Right ventricle myocardium superior (tissue), 1 donor: ENCODE data around the gene SPATS1. TPM values are rescaled to one million over a fixed set of nuclear protein-coding genes. Genes with fewer than 3 reads are reported as not detected.
"Not testable (repeated sequence)": the region's sequence is repeated elsewhere in the genome, so short reads cannot be mapped to it uniquely, and the experiment has no call there.

Experiments used
- ATAC-seq: fragments of 200-7000 bp; cut with Tn5 transposase; one replicate; pipeline ENCODE4 v1.9.1; 2020; ENCODE audit warnings: mild to moderate bottlenecking; ENCODE audit not compliant: poor library complexity
- DNase-seq: peaks from one replicate; pipeline ENCODE4 v3.0.0-alpha.2; 2020
- intact Hi-C: fragments of 100-400 bp; cut with DNase I; formaldehyde crosslinking; loops from one replicate; pipeline ENCODE4 v1.11.2; 2022
- total RNA-seq: library from RNA; stranded (reverse); fragmentation: NEBNext Ultra II Directional; extraction: Animal tissue kit (Norgen Biotek cat#: 25700); gene quantifications from one replicate; pipeline ENCODE4 v1.2.1, GENCODE V29; 2021
- donor health status: DM: no; HTN: yes; CAD: no; lungs with severe emphysema.

Gene SPATS1
- total RNA-seq, 1 donor from 2014 or later: not detected

GRCh38 chr6:44309092-44309491, 33.4 kb upstream of the SPATS1 start:
- DNase-seq: peak; percentile 58
- intact Hi-C loops: loop anchor here (5.0 kb wide), 1 partner anchor 42 kb away; the partner anchor contains the start of gene NFKBIE
- peak; percentile 60 for ATAC-seq

DNA sequence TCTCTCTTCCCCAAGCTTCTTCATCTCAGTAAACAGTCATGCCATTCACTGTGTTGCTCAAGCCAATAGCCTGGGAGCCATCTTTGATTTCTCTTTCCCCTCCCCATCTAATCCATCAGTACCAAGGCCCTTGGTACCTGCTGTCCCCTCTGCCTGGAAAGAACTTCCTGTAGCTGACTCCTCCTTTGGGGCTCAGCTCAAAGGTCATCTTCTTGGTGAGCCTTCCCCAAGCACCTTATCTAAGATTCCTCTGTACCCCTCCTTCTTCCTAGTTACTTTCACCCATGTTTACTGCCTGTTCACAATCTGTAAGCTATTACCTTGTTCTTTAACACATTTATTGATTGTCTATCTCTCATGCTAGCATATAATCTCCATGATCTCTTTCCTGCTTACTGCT, 32.8 kb upstream of the SPATS1 start:
- ATAC-seq: no peak
- DNase-seq: no peak
- intact Hi-C loops: loop anchor here (5.0 kb wide), 1 partner anchor 42 kb away; the partner anchor contains the start of gene NFKBIE

GRCh38 chr6:44310241-44310640, 32.2 kb upstream of the SPATS1 start:
- intact Hi-C loops: no loop called here
- ATAC-seq: no peak
- no peak for DNase-seq

- intact Hi-C loops: no loop called here
- ATAC-seq (no peak), DNase-seq (no peak)
Observed at GRCh38 chr6:44311304-44311703, 31.1 kb upstream of the SPATS1 start.

GRCh38 chr6:44311767-44312166, 30.7 kb upstream of the SPATS1 start:
- no peak for DNase-seq
- no peak for ATAC-seq
- intact Hi-C loops: no loop called here

- peak; percentile 93 for DNase-seq
- intact Hi-C loops: no loop called here
- ATAC-seq: peak; percentile 95
Observed at GRCh38 chr6:44312901-44313788, 29.3 kb upstream of the SPATS1 start, which contains the start of gene AARS2. Gene AARS2, minus strand, starts transcription at chr6:44313347. Its CDS starts 24 bp downstream, at chr6:44313323.

DNA sequence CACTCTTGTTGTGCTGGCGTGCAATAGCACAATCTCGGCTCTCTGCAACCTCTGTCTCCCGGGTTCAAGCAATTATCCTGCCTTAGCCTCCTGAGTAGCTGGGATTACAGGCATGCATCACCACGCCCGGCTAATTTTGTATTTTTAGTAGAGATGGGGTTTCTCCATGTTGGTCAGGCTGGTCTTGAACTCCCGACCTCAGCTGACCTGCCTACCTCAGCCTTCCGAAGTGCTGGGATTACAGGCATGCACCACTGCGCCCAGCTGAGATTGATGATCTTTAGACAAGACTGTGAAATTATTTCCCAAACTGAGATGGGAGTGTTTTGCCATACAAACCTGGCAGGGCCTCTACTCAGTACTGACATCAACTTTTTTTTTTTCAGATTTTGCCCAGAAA, 27.8 kb upstream of the SPATS1 start:
- intact Hi-C loops, ATAC-seq: not testable (repeated sequence)

DNA sequence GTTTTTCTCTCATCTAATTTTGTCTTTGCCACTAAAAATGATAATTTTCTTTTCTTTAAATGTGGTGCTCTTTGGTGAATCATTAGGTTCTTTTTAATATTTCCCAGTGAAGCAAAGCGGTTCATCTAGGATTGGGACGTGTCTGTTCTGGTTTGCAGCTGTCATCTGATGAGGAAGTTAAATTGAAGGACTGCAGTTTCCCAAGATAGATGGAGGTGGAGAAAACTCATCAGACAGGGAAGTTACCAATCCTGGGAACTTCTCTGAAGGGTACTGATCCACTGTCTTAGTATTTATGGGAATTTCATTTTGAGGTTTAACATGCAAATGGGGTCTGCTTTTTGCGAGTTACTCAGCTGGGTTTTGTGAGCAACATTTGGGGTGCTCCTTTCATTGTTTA, 26.9 kb upstream of the SPATS1 start:
- no peak for ATAC-seq
- no peak for DNase-seq
- intact Hi-C loops: no loop called here

More for the DNA sequence above, 27.8 kb upstream of the SPATS1 start:
- DNase-seq: not testable (repeated sequence)

GRCh38 chr6:44315951-44316350, 26.5 kb upstream of the SPATS1 start:
- DNase-seq: no peak
- intact Hi-C loops: no loop called here
- no peak for ATAC-seq

- intact Hi-C loops: no loop called here
- no peak for ATAC-seq
- DNase-seq: no peak
Observed at GRCh38 chr6:44316481-44316880, 26.0 kb upstream of the SPATS1 start.

DNA sequence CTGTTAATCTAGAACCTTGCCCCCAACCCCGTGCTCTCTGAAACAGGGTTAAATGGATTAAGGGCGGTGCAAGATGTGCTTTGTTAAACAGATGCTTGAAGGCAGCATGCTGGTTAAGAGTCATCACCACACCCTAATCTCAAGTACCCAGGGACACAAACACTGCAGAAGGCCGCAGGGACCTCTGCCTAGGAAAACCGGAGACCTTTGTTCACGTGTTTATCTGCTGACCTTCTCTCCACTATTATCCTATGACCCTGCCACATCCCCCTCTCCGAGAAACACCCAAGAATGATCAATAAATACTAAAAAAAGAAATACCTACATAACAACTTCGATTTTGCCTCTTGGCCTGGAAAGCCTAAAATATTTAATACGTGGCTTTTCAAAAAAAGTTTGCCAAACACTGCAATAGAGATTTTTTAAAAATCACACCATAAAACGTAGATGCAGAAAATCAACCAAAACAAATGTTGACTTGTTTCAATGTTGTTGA, 25.3 kb upstream of the SPATS1 start:
- DNase-seq, ATAC-seq, intact Hi-C loops: not testable (repeated sequence)

GRCh38 chr6:44321210-44321609, 21.2 kb upstream of the SPATS1 start:
- ATAC-seq (no peak), DNase-seq (no peak)

DNA sequence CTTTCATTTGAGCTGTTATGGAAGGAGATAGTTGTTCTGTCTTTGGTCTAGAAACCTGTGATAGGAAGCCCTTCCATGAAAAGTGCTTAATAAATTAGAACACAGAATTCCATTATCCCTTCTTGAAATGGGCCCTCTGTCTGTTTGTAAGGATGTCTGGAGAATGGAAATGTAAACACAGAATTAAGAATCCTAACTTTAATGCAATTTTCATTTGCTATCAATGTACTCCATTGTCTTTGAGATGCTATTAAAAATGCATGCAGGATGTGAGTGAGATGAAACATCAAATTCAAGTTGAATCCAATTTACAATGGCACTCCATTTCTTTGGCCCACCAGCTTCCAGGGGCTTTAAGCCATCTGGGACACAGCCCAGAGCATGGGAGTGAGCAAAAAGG, 15.4 kb upstream of the SPATS1 start:
- DNase-seq (no peak), ATAC-seq (no peak)
- intact Hi-C loops: no loop called here

More at GRCh38 chr6:44321210-44321609, 21.2 kb upstream of the SPATS1 start:
- intact Hi-C loops: no loop called here

GRCh38 chr6:44327760-44328159, 14.7 kb upstream of the SPATS1 start:
- intact Hi-C loops: no loop called here
- ATAC-seq (no peak), DNase-seq (no peak)

DNA sequence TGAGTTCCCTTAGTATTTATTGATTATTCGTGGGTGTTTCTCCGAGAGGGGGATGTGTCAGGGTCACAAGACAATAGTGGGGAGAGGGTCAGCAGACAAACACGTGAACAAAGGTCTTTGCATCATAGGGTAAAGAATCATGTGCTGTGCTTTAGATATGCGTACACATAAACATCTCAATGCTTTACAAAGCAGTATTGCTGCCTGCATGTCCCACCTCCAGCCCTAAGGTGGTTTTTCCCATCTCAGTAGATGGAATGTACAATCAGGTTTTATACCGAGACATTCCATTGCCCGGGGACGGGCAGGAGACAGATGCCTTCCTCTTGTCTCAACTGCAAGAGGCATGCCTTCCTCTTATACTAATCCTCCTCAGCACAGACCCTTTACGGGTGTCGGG, 14.2 kb upstream of the SPATS1 start:
- ATAC-seq, intact Hi-C loops, DNase-seq: not testable (repeated sequence)

- no peak for DNase-seq
- intact Hi-C loops: no loop called here
- no peak for ATAC-seq
Observed at GRCh38 chr6:44329858-44330257, 12.6 kb upstream of the SPATS1 start.

- intact Hi-C loops: no loop called here
- DNase-seq: no peak
- no peak for ATAC-seq
Observed at GRCh38 chr6:44332585-44332984, 9.9 kb upstream of the SPATS1 start.

GRCh38 chr6:44333273-44333919, 9.1 kb upstream of the SPATS1 start:
- intact Hi-C loops: no loop called here
- DNase-seq: no peak
- no peak for ATAC-seq

- ATAC-seq (no peak), DNase-seq (no peak)
- intact Hi-C loops: no loop called here
Observed at GRCh38 chr6:44333942-44334341, 8.5 kb upstream of the SPATS1 start.

DNA sequence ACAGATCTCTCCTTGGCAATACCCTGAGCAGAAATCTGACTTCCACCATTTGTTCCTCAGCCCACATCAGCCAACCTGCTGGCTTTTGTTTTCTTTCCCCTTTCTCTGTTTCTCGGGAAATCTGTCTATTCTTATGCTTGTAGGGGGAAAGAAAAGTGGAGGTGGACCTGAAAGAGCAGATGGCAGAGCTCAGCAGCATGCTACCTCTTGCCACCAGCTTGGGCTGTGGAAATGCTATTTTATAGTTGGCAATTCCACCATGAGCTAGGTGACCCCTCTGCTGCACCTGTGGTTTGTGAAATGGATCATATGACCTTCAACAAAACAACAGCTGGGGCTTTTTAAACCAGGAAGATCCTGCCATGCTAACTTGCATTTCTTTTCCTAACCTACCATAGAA, 6.8 kb upstream of the SPATS1 start:
- ATAC-seq (no peak), DNase-seq (no peak)
- intact Hi-C loops: no loop called here
